CD4-positive, alpha-beta memory T cell (primary cell): ENCODE data around the gene CD1B. TPM values are rescaled to one million over a fixed set of nuclear protein-coding genes. Genes with fewer than 3 reads are reported as not detected.
"Not testable (repeated sequence)": the region's sequence is repeated elsewhere in the genome, so short reads cannot be mapped to it uniquely, and the experiment has no call there.

Experiments used
- CTCF ChIA-PET: fragments of 350-600 bp; sonication (Branson Sonifier 250); formaldehyde crosslinking; loops from one replicate; lab custom pipeline; 2021; ENCODE audit warnings: inconsistent platforms; ENCODE audit not compliant: partially characterized antibody; lab: Charles Lee
- POLR2A ChIA-PET: fragments of 350-600 bp; sonication (Branson Sonifier 250); formaldehyde crosslinking; loops from one replicate; lab custom pipeline; 2021; ENCODE audit not compliant: partially characterized antibody; lab: Charles Lee
- DNase-seq, 5 donors: peaks; one replicate each; pipeline versions ENCODE4 v3.0.0 to v3.0.0-alpha.2; 2020 to 2022; ENCODE audit warnings: mixed read lengths in 1 of 5
- H3K27ac ChIP-seq: one replicate; pipeline ENCODE4 v1.7.0; 2013; ENCODE audit warnings: low read depth, low read length
- H3K27me3 ChIP-seq: 2 replicates; pipeline ENCODE4 v1.7.0; 2013; ENCODE audit warnings: mild to moderate bottlenecking, low read length, moderate library complexity; ENCODE audit not compliant: insufficient read depth
- H3K36me3 ChIP-seq: 2 replicates; pipeline ENCODE4 v1.7.0; 2013; ENCODE audit warnings: mild to moderate bottlenecking, low read length, moderate library complexity; ENCODE audit not compliant: insufficient read depth
- H3K4me1 ChIP-seq: 2 replicates; pipeline ENCODE4 v1.7.0; 2013; ENCODE audit warnings: mild to moderate bottlenecking, low read length, moderate library complexity; ENCODE audit not compliant: insufficient read depth
- H3K4me3 ChIP-seq, 2 donors: one replicate each; pipeline ENCODE4 v1.7.0; 2013; ENCODE audit warnings: low read length in 2 of 2, mild to moderate bottlenecking in 1 of 2
- H3K9me3 ChIP-seq, 2 donors: one replicate each; pipeline ENCODE4 v1.7.0; 2013; ENCODE audit warnings: low read length in 2 of 2, control low read depth in 1 of 2; ENCODE audit not compliant: control insufficient read depth in 1 of 2
- H3K27ac Mint-ChIP-seq, 7 donors: one replicate each; pipeline ENCODE4 v1.8.0; 2020 to 2021; ENCODE audit warnings: mixed read lengths in 7 of 7, mild to moderate bottlenecking in 6 of 7, inconsistent platforms in 3 of 7, moderate library complexity in 3 of 7
- H3K27me3 Mint-ChIP-seq, 2 donors: one replicate each; pipeline ENCODE4 v1.8.0; 2020 to 2021; ENCODE audit warnings: mixed read lengths in 2 of 2
- H3K36me3 Mint-ChIP-seq, 2 donors: one replicate each; pipeline ENCODE4 v1.8.0; 2020 to 2021; ENCODE audit warnings: mixed read lengths in 2 of 2, inconsistent platforms in 1 of 2, mild to moderate bottlenecking in 1 of 2
- H3K4me1 Mint-ChIP-seq, 4 donors: one replicate each; pipeline ENCODE4 v1.8.0; 2020 to 2021; ENCODE audit warnings: mixed read lengths in 4 of 4, mild to moderate bottlenecking in 1 of 4
- H3K4me3 Mint-ChIP-seq, 8 donors: one replicate each; pipeline ENCODE4 v1.8.0; 2020 to 2021; ENCODE audit warnings: mixed read lengths in 8 of 8, mild to moderate bottlenecking in 7 of 8, moderate library complexity in 6 of 8, inconsistent platforms in 3 of 8
- H3K9me3 Mint-ChIP-seq, 8 donors: one replicate each; pipeline ENCODE4 v1.8.0; 2020 to 2021; ENCODE audit warnings: mixed read lengths in 8 of 8, mild to moderate bottlenecking in 5 of 8, inconsistent platforms in 3 of 8, moderate library complexity in 1 of 8
- intact Hi-C: fragments of 100-400 bp; cut with micrococcal nuclease; formaldehyde crosslinking; loops from one replicate; pipeline ENCODE4 v1.15.1; 2023
- polyA plus RNA-seq, 2 donors: library from polyadenylated mRNA; unstranded; fragments of 300-500 nt; fragmentation: Illumina TruSeq; gene quantifications; one replicate each; pipeline ENCODE4 v1.2.3, GENCODE V29; 2021
- total RNA-seq, 2 experiments: library from RNA; stranded (reverse); gene quantifications; one replicate each; pipeline ENCODE4 v1.2.3, GENCODE V29; 2021

Gene CD1B
- not detected for total RNA-seq
- polyA plus RNA-seq, result not detected

DNA sequence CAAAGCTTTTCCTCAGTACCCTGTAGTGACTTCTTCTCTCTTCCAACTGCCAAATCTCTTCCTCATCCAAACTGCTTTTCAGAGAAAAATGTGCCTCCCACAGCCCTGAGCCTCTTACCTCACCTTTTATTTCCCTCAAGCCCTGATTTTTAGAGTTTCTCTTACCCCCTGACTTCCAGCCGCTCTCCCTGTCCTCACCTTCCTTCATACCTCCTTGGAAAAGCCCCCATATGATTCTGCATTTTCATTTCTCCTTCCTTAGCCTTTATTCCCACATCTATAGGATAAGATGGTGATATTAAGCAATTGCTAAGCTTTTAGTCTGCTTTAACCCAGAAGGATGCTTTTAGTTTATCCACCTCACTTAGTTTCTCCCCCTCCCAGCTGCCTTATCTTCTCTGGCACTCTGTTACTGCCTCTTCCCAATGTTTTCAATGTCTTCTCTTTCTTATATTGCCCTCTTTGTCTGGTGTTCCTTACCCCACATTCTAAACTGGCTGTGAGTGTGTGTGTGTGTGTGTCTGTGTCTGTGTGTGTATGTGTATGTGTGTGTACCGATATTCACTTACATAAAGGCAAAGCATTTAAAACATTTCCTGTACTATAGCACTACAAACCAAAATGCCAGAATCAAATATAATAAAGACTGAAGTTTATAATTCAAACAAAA lies at the start of gene CD1B:
TSS of gene CD1B (minus strand) at position 51 of the 670 bp plus-strand sequence. CDS start 108 bp downstream, outside the sequence.
- no peak within 1 kb of the TSS for H3K4me3 Mint-ChIP-seq
- Histone ChIP-seq H3K4me1 (peaks cover 12% of the 10 kb centered on the region), H3K27me3 (no peaks in the 10 kb centered on the region), H3K4me3 (no peak within 1 kb of the TSS), H3K27ac (no peak within 1 kb of the TSS), H3K9me3 (no peaks in the 10 kb centered on the region), H3K36me3 (no peaks in the 10 kb centered on the region)
- ChIA-PET CTCF (interaction anchor here (3.1 kb wide), 1 partner anchor 127 kb away, joined by 33 read pairs; no protein-coding TSS in a partner anchor), POLR2A (no interaction called here)
- H3K27ac Mint-ChIP-seq, result no peak within 1 kb of the TSS
- no peaks in the 10 kb centered on the region for H3K36me3 Mint-ChIP-seq
- DNase-seq, result no peak
- H3K9me3 Mint-ChIP-seq, result no peaks in the 10 kb centered on the region
- H3K4me1 Mint-ChIP-seq, result peaks cover 9 to 19% (median 14%) of the 10 kb centered on the region in 4 donors
- peaks cover 9 to 15% of the 10 kb centered on the region in 2 donors for H3K27me3 Mint-ChIP-seq
- intact Hi-C loops, result no loop called here

DNA sequence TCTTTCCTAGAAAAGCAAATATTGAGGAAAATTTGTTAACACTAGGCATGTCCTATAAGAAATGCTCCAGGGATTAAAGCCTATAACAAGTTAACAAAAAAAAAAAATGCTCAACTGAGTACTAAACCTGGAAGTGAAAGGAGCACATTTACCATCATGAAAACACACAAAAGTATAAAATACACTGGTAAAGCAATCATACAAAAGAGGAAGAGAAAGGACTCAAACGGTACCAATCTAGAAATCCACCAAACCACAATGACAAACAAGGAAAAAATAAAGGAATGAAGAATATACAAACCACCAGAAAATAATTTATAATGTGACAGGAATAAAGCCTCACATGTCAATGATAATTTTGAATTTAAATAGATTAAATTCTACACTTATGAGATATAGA lies 43.5 kb upstream of the CD1B start:
- Mint-ChIP-seq H3K4me3 (no peak overlapping the region), H3K27me3 (peaks cover 11 to 21% of the 10 kb centered on the region in 2 donors), H3K9me3 (peaks cover 0 to 28% (median 20%) of the 10 kb centered on the region in 8 donors), H3K4me1 (no peaks in the 10 kb centered on the region), H3K27ac (no peak overlapping the region), H3K36me3 (no peaks in the 10 kb centered on the region)
- H3K4me1 ChIP-seq, result no peaks in the 10 kb centered on the region
- H3K36me3 ChIP-seq, result no peaks in the 10 kb centered on the region
- no peak overlapping the region for H3K27ac ChIP-seq
- H3K4me3 ChIP-seq, result no peak overlapping the region
- peaks cover 0 to 4% of the 10 kb centered on the region in 2 donors for H3K9me3 ChIP-seq
- DNase-seq, result no peak
- ChIA-PET CTCF (no interaction called here), POLR2A (no interaction called here)
- intact Hi-C loops, result no loop called here
- H3K27me3 ChIP-seq, result no peaks in the 10 kb centered on the region

DNA sequence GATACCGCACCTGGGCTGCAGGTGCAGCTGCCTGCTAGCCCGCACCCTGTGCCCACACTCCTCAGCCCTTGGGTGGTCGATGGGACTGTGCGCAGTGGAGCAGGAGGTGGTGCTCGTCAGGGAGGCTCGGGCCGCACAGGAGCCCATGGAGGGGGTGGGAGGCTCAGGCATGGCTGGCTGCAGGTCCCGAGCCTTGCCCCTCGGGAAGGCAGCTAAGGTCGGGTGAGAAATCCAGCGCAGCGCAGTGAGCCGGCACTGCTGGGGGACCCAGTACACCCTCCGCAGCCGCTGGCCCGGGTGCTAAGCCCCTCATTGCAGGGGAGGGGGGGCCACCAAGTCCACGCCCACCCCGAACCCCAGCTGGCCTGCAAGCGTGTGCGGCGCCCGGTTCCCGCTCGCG lies 42.8 kb upstream of the CD1B start:
- Mint-ChIP-seq H3K9me3 (peaks cover 0 to 28% (median 22%) of the 10 kb centered on the region in 8 donors), H3K27me3 (peaks cover 12 to 26% of the 10 kb centered on the region in 2 donors)
- H3K27ac ChIP-seq, H3K4me1 ChIP-seq, intact Hi-C loops, H3K4me3 Mint-ChIP-seq, CTCF ChIA-PET, H3K4me3 ChIP-seq, H3K9me3 ChIP-seq, POLR2A ChIA-PET, H3K36me3 Mint-ChIP-seq, H3K4me1 Mint-ChIP-seq, H3K27me3 ChIP-seq, DNase-seq, H3K27ac Mint-ChIP-seq, H3K36me3 ChIP-seq: not testable (repeated sequence)

DNA sequence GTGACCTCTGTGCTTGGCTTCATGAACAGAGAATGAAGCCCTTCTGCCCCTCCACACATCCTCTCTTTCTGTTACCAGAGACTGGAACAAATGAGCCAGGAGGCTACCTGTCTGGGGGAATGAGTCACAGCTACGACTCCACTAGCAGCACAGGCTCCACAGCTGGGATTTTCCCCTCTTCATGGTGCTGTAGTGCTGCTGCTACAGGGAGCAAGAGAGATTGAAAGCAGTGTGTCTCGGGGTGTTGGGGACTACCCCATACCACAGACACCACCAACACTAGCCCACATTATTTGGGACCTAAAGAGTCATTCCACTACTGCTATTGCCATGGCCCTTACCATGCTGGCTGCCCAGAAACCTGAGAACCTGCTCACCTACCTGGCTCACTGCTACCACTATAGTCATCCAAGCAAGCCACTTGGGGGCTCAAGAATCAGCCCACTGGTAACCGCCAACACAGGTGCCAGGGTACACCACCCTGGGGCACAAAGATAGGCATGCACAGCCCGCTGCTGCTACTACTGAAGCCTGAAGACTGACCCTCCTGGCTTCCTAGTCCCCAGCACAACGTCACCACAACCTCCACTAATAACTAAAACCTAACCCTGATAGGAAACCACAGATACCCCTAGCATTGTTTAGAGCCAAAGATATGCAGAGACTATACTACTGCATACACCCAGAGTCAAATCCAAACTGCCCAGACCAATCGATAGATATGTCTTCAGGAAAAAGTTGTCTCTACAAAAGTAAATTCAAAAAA lies 40.0 kb upstream of the CD1B start:
- Mint-ChIP-seq H3K36me3 (no peaks in the 10 kb centered on the region), H3K4me1 (no peaks in the 10 kb centered on the region), H3K9me3 (peaks cover 0 to 30% (median 22%) of the 10 kb centered on the region in 8 donors), H3K27ac (no peak overlapping the region), H3K27me3 (peaks cover 12 to 29% of the 10 kb centered on the region in 2 donors), H3K4me3 (no peak overlapping the region)
- H3K4me1 ChIP-seq, result no peaks in the 10 kb centered on the region
- peaks cover 0 to 4% of the 10 kb centered on the region in 2 donors for H3K9me3 ChIP-seq
- ChIA-PET POLR2A (no interaction called here), CTCF (no interaction called here)
- intact Hi-C loops, result no loop called here
- no peak overlapping the region for H3K27ac ChIP-seq
- H3K27me3 ChIP-seq, result no peaks in the 10 kb centered on the region
- no peaks in the 10 kb centered on the region for H3K36me3 ChIP-seq
- no peak for DNase-seq
- H3K4me3 ChIP-seq, result no peak overlapping the region

DNA sequence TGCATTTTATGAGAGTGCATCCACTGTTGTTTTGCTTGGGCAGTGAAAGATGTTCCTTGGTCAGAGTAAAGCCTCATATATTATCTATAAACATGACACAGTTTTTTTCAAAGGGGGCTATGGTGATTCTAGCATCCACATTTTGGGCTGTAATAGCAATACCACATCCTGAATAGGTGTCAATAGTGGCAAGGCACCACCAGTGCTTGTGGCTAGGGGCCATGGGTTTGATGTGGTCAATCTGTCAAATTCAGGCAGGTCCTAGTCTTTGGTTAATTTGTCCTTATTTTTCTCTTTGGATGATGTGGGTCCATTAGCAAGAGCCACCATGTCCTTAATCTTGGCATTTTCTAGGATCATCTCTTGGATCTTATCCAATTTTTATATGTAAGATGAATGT lies 35.5 kb upstream of the CD1B start:
- Histone ChIP-seq H3K9me3 (peaks cover 0 to 4% of the 10 kb centered on the region in 2 donors), H3K27me3 (no peaks in the 10 kb centered on the region), H3K27ac (no peak overlapping the region), H3K36me3 (no peaks in the 10 kb centered on the region), H3K4me1 (no peaks in the 10 kb centered on the region), H3K4me3 (no peak overlapping the region)
- no peak for DNase-seq
- H3K36me3 Mint-ChIP-seq, result no peaks in the 10 kb centered on the region
- no peaks in the 10 kb centered on the region for H3K4me1 Mint-ChIP-seq
- no peak overlapping the region for H3K27ac Mint-ChIP-seq
- CTCF ChIA-PET, result no interaction called here
- peaks cover 12 to 27% of the 10 kb centered on the region in 2 donors for H3K27me3 Mint-ChIP-seq
- intact Hi-C loops, result no loop called here
- peaks cover 0 to 18% (median 9%) of the 10 kb centered on the region in 8 donors for H3K9me3 Mint-ChIP-seq
- POLR2A ChIA-PET, result no interaction called here
- H3K4me3 Mint-ChIP-seq, result no peak overlapping the region

DNA sequence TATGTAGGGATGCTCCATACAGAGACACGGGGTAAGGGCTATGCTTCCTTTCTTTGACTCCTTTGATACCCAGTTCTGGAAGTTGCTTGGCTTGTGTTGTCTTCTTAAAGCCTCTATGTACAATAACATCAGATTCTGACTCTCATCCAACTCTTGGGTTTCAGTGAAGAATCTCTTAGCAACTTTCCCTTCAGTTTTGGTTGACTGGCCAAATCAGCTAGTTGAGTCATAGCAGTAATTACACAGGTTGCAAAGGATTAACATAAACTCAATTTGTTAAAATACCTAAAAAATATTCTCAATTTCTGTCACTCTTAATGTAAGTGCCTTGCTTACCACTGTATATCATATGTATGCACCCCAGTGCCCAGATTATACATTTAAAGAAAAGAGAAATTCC lies 31.6 kb upstream of the CD1B start:
- H3K4me1 ChIP-seq, result no peaks in the 10 kb centered on the region
- H3K27me3 ChIP-seq, result no peaks in the 10 kb centered on the region
- H3K27me3 Mint-ChIP-seq, result peaks cover 11 to 16% of the 10 kb centered on the region in 2 donors
- H3K4me1 Mint-ChIP-seq, result no peaks in the 10 kb centered on the region
- H3K9me3 Mint-ChIP-seq, result peaks cover 0 to 6% (median 1%) of the 10 kb centered on the region in 8 donors
- ChIA-PET CTCF (no interaction called here), POLR2A (no interaction called here)
- no peaks in the 10 kb centered on the region for H3K9me3 ChIP-seq
- DNase-seq, result no peak
- H3K27ac Mint-ChIP-seq, result no peak overlapping the region
- H3K36me3 Mint-ChIP-seq, result no peaks in the 10 kb centered on the region
- no peaks in the 10 kb centered on the region for H3K36me3 ChIP-seq
- H3K27ac ChIP-seq, result no peak overlapping the region
- H3K4me3 Mint-ChIP-seq, result no peak overlapping the region
- no peak overlapping the region for H3K4me3 ChIP-seq
- intact Hi-C loops, result no loop called here

DNA sequence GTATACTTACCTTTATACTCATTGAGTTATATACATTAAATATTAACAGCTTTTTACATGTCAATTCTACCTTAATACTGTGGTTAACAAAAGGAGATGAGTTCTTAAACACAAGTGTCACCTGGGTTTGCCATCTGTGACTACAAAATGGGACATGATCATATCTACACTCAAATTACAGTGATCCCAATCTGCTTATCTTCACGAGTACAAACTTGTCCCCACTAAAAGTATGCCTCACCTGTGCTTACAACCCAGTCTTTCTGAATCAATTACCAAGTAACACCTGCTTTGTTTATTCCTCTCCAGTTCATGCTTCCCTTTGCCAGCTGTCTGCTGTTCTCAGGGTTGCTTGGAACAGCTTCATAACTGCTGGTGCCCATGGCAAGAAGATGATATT lies 31.2 kb upstream of the CD1B start:
- POLR2A ChIA-PET, result no interaction called here
- Histone ChIP-seq H3K9me3 (no peaks in the 10 kb centered on the region), H3K27me3 (no peaks in the 10 kb centered on the region), H3K4me3 (no peak overlapping the region), H3K4me1 (no peaks in the 10 kb centered on the region), H3K27ac (no peak overlapping the region), H3K36me3 (no peaks in the 10 kb centered on the region)
- CTCF ChIA-PET, result no interaction called here
- intact Hi-C loops, result no loop called here
- Mint-ChIP-seq H3K36me3 (no peaks in the 10 kb centered on the region), H3K27ac (no peak overlapping the region), H3K27me3 (peaks cover 13 to 14% of the 10 kb centered on the region in 2 donors), H3K4me3 (no peak overlapping the region), H3K9me3 (peaks cover 0 to 6% (median 0%) of the 10 kb centered on the region in 8 donors), H3K4me1 (no peaks in the 10 kb centered on the region)
- DNase-seq, result no peak
